Breast epithelium (tissue), 4 donors: ENCODE data around the gene BRD4. TPM values are rescaled to one million over a fixed set of nuclear protein-coding genes. Genes with fewer than 3 reads are reported as not detected.

Experiments
- DNase-seq, 2 donors: peaks; one replicate each; pipeline ENCODE4 v3.0.0-alpha.2; 2019; ENCODE audit warnings: low spot score in 2 of 2
- H3K27ac ChIP-seq, 2 donors: fragments of 200-600 bp; sonication (generic) in 1 of 2; one replicate each; pipeline ENCODE4 v1.5.1; 2016 to 2019; ENCODE audit warnings: mild to moderate bottlenecking in 1 of 2
- H3K27me3 ChIP-seq, 2 donors: fragments of 200-600 bp; sonication (generic) in 1 of 2; one replicate each; pipeline versions ENCODE4 v1.5.1 to v1.6.0; 2017 to 2019; ENCODE audit warnings: control low read depth in 1 of 2, mild to moderate bottlenecking in 1 of 2
- H3K36me3 ChIP-seq: fragments of 200-600 bp; one replicate; pipeline ENCODE4 v1.5.1; 2019
- H3K4me1 ChIP-seq, 2 donors: fragments of 200-600 bp; sonication (generic); one replicate each; pipeline ENCODE4 v1.5.1; 2016 to 2019; ENCODE audit warnings: control low read depth in 1 of 2
- H3K4me3 ChIP-seq, 3 donors: fragments of 200-600 bp; sonication (generic); 1 replicate in 2 of 3; 2 replicates in 1 of 3; pipeline ENCODE4 v1.5.1; 2016 to 2019; ENCODE audit warnings: mild to moderate bottlenecking in 3 of 3, moderate library complexity in 2 of 3
- H3K9me3 ChIP-seq, 2 donors: fragments of 200-600 bp; sonication (generic) in 1 of 2; one replicate each; pipeline ENCODE4 v1.5.1; 2016 to 2019; ENCODE audit warnings: control low read depth in 1 of 2
- CTCF ChIP-seq, 3 donors: fragments of 450-650 bp; IDR thresholded peaks; one replicate each; pipeline ENCODE4 v1.5.1; 2016 to 2017; ENCODE audit warnings: antibody characterized with exemption in 3 of 3, mild to moderate bottlenecking in 3 of 3, moderate library complexity in 3 of 3
- POLR2A ChIP-seq: fragments of 450-650 bp; IDR thresholded peaks from one replicate; pipeline ENCODE4 v1.6.1; 2016; ENCODE audit warnings: antibody characterized with exemption, mild to moderate bottlenecking, moderate library complexity
- POLR2AphosphoS5 ChIP-seq, 3 donors: sonication (generic); formaldehyde crosslinking; IDR thresholded peaks; one replicate each; pipeline ENCODE4 v1.6.1; 2017; ENCODE audit warnings: antibody characterized with exemption in 3 of 3
- intact Hi-C: fragments of 100-400 bp; cut with DNase I; formaldehyde crosslinking; loops from one replicate; pipeline ENCODE4 v1.15.1; 2023; ENCODE audit warnings: low total_unique reads
- total RNA-seq, 3 donors: library from RNA; depleted of rRNA; stranded (reverse); fragments of >200 nt; gene quantifications; one replicate each; pipeline ENCODE4 v1.1.0, GENCODE V29; 2016

Gene BRD4
- total RNA-seq, 3 donors from 2014 or later: 25.6 to 37.5 (median 33.8) TPM

DNA sequence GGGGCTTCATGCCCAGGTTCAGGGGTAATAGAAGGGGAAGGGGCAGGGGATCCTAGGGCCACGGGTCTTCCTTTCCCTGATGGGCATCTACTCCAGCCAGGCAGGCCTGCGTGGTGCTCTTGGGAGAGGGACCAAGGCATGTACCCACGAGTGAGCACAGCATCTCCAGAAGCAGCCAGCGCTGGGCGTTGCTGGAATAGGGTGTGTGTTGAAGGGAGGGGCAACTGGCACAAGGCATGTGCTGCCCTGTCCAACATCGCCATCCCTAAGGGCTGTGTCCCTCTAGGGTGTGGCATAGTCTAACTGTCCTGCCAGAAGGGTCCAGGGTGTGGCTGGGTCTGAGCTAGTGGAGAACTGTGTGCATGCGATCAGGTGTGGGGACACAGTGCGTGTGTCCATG, 134.4 kb downstream of the BRD4 start:
- H3K4me1 ChIP-seq: peaks cover 0 to 13% of the 10 kb centered on the region in 2 donors
- H3K36me3 ChIP-seq: no peaks in the 10 kb centered on the region
- peak overlapping the region in 1 of 3 donors; percentile 35 for H3K4me3 ChIP-seq
- no peaks in the 10 kb centered on the region for H3K27me3 ChIP-seq
- TF ChIP-seq POLR2AphosphoS5 (IDR thresholded peaks at IDR 0.05) (no peak), CTCF (IDR thresholded peaks at IDR 0.05) (no peak), POLR2A (no peak)
- no peak for DNase-seq
- intact Hi-C loops: no loop called here
- no peaks in the 10 kb centered on the region for H3K9me3 ChIP-seq
- peak overlapping the region; percentile 45 to 95 for H3K27ac ChIP-seq

- Histone ChIP-seq H3K9me3 (no peaks in the 10 kb centered on the region), H3K27me3 (no peaks in the 10 kb centered on the region), H3K4me1 (peaks cover 0 to 13% of the 10 kb centered on the region in 2 donors), H3K27ac (peak overlapping the region in 1 of 2 donors; percentile 95), H3K4me3 (peak overlapping the region in 1 of 3 donors; percentile 35), H3K36me3 (no peaks in the 10 kb centered on the region)
- TF ChIP-seq POLR2AphosphoS5 (IDR thresholded peaks at IDR 0.05) (no peak), CTCF (IDR thresholded peaks at IDR 0.05) (no peak), POLR2A (no peak)
- intact Hi-C loops: no loop called here
- DNase-seq: no peak
Observed at GRCh38 chr19:15197275-15197941, 134.9 kb downstream of the BRD4 start.

- DNase-seq: no peak
- Histone ChIP-seq H3K4me1 (peaks cover 0 to 13% of the 10 kb centered on the region in 2 donors), H3K27ac (peak overlapping the region; percentile 95), H3K36me3 (no peaks in the 10 kb centered on the region), H3K9me3 (no peaks in the 10 kb centered on the region), H3K4me3 (peak overlapping the region in 2 of 3 donors; percentile 60 to 76), H3K27me3 (no peaks in the 10 kb centered on the region)
- intact Hi-C loops: no loop called here
- TF ChIP-seq CTCF (IDR thresholded peaks at IDR 0.05) (no peak), POLR2AphosphoS5 (IDR thresholded peaks at IDR 0.05) (no peak), POLR2A (no peak)
Observed at GRCh38 chr19:15196360-15197005, 135.9 kb downstream of the BRD4 start.

DNA sequence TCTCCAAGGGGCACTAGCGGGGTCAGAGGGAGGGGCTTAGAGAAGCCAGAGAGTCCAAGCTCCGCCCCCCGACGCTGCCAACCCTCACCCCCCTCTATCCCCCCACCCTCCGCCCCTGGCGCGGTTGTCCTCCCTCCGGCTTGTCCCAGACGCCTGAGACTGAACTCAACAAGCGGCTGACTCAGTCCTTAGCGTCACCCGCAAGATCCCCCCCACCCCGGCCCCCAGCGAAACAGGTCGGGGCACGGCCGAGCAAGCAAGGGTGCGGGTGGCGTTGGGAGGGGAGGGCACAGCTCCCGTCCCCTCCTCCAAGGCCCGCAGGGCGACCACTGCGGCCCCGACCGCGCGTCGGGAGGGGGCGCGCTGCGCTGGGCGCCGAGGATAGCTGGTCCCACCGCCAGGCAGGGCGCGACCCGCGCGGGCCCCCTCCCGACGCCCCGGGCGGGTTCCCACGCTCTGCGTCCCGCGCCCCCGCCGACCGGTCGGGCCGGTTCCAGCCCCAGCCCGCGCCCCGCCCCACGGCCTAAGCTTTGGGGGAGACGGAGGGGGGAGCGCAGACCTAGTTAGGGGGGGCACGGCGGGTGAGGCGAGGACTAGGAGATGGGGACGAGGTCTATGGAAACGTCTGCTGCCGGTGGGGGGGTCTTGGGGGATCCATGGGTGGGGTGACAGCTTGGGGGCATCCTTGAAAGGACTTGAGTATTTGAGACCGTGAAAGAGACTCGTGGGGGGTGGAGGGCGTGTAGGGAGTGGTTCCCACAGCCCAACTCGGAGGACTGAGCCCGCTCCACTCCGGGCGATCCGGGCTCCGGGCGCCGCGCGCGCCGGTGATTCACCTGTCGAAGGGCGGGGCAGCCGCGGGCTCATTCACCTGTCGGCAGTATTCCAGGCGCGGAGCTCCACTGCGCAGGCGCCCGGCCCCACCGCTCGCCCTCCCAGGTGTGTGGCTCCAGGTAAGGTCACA, 136.7 kb downstream of the BRD4 start:
- intact Hi-C loops: no loop called here
- Histone ChIP-seq H3K4me1 (peaks cover 0 to 13% of the 10 kb centered on the region in 2 donors), H3K9me3 (no peaks in the 10 kb centered on the region), H3K27me3 (no peaks in the 10 kb centered on the region), H3K36me3 (no peaks in the 10 kb centered on the region), H3K4me3 (peak overlapping the region; percentile 32 to 76 (median 60)), H3K27ac (peak overlapping the region; percentile 95)
- DNase-seq: peak; percentile 80 to 94
- no peak for TF ChIP-seq POLR2A
- no peak for TF ChIP-seq POLR2AphosphoS5 (IDR thresholded peaks at IDR 0.05)
- TF ChIP-seq CTCF (IDR thresholded peaks at IDR 0.05): no peak
